Spleen (tissue), 7 donors: ENCODE results near the gene FBLN1.
"Not testable (repeated sequence)": the region's sequence is repeated elsewhere in the genome, so short reads cannot be mapped to it uniquely, and the experiment has no call there.

ENCODE experiments used
- CTCF ChIP-seq, 11 experiments: fragments of 200-600 bp in 7 of 11; fragments of 450-650 bp in 4 of 11; sonication (generic) in 4 of 11; IDR thresholded peaks in 8 of 11; conservative IDR thresholded peaks in 3 of 11; 1 replicate in 7 of 11; 2 replicates in 4 of 11; pipeline versions ENCODE4 v1.4.0 to v1.8.0; 2016 to 2021; ENCODE audit warnings: antibody characterized with exemption in 11 of 11, inconsistent platforms in 4 of 11, mild to moderate bottlenecking in 1 of 11
- POLR2A ChIP-seq, 3 donors: fragments of 450-650 bp; IDR thresholded peaks; one replicate each; pipeline ENCODE4 v1.5.1; 2017; ENCODE audit warnings: antibody characterized with exemption in 3 of 3, mild to moderate bottlenecking in 1 of 3
- donor health status: DM: no; HTN: no; CAD: no; lungs with moderate emphysema.
- donor health status: DM: no; HTN: no; CAD: no.
- donor health status: DM: no; HTN: no; CAD: no.

- TF ChIP-seq CTCF (IDR thresholded peaks at IDR 0.05 in 8 of 11, conservative IDR thresholded peaks at IDR 0.05 in 3 of 11); POLR2A (IDR thresholded peaks at IDR 0.05): not testable (repeated sequence)
These were observed 57.4 kb downstream of the FBLN1 start for GRCh38 chr22:45560092-45560491.
